ENCODE results near the gene RFTN1.
A peak's percentile ranks its signal among the peaks of the same experiment; 100 is the strongest.

RFTN1 gene

GRCh38 chr3:16512435-16513140 lies 911 bp downstream of the RFTN1 start:
- Histone ChIP-seq H3K36me3 (ENCODE audit: control insufficient read depth, insufficient read depth, low read length) (no peaks in the 10 kb centered on the region), H3K4me3 (ENCODE audit: low read depth, low read length) (peak overlapping the region; percentile 76), H3K4me1 (ENCODE audit: control insufficient read depth, insufficient read depth, low read length) (peaks cover 21% of the 10 kb centered on the region), H3K27me3 (ENCODE audit: control insufficient read depth, insufficient read depth, low read length) (peaks cover 65% of the 10 kb centered on the region), H3K9me3 (ENCODE audit: control insufficient read depth, insufficient read depth, low read depth, low read length) (no peaks in the 10 kb centered on the region), H3K9ac (ENCODE audit: low read length) (peak overlapping the region; percentile 49), H3K27ac (ENCODE audit: low read depth, low read length) (no peak overlapping the region)

- Histone ChIP-seq H3K4me1 (ENCODE audit: control insufficient read depth, insufficient read depth, low read length) (peaks cover 15% of the 10 kb centered on the region), H3K9ac (ENCODE audit: low read length) (no peak overlapping the region), H3K36me3 (ENCODE audit: control insufficient read depth, insufficient read depth, low read length) (no peaks in the 10 kb centered on the region)
Observed at GRCh38 chr3:16511681-16512434, 1.6 kb downstream of the RFTN1 start.

GRCh38 chr3:16510620-16511319 lies 2.7 kb downstream of the RFTN1 start:
- Histone ChIP-seq H3K9ac (ENCODE audit: low read length) (no peak overlapping the region), H3K27ac (ENCODE audit: low read depth, low read length) (no peak overlapping the region), H3K36me3 (ENCODE audit: control insufficient read depth, insufficient read depth, low read length) (no peaks in the 10 kb centered on the region), H3K4me1 (ENCODE audit: control insufficient read depth, insufficient read depth, low read length) (peaks cover 11% of the 10 kb centered on the region), H3K27me3 (ENCODE audit: control insufficient read depth, insufficient read depth, low read length) (peaks cover 59% of the 10 kb centered on the region), H3K9me3 (ENCODE audit: control insufficient read depth, insufficient read depth, low read depth, low read length) (no peaks in the 10 kb centered on the region), H3K4me3 (ENCODE audit: low read depth, low read length) (no peak overlapping the region)

More at GRCh38 chr3:16511681-16512434, 1.6 kb downstream of the RFTN1 start:
- Histone ChIP-seq H3K27ac (ENCODE audit: low read depth, low read length) (no peak overlapping the region), H3K27me3 (ENCODE audit: control insufficient read depth, insufficient read depth, low read length) (peaks cover 65% of the 10 kb centered on the region), H3K9me3 (ENCODE audit: control insufficient read depth, insufficient read depth, low read depth, low read length) (no peaks in the 10 kb centered on the region), H3K4me3 (ENCODE audit: low read depth, low read length) (peak overlapping the region; percentile 76; the same call in 1 of the 2 replicates)

GRCh38 chr3:16509721-16510619 lies 3.5 kb downstream of the RFTN1 start:
- no peak overlapping the region for H3K4me3 ChIP-seq (ENCODE audit: low read depth, low read length)
- no peaks in the 10 kb centered on the region for H3K36me3 ChIP-seq (ENCODE audit: control insufficient read depth, insufficient read depth, low read length)
- no peak overlapping the region for H3K27ac ChIP-seq (ENCODE audit: low read depth, low read length)
- H3K4me1 ChIP-seq (ENCODE audit: control insufficient read depth, insufficient read depth, low read length): peaks cover 11% of the 10 kb centered on the region
- H3K27me3 ChIP-seq (ENCODE audit: control insufficient read depth, insufficient read depth, low read length): peaks cover 51% of the 10 kb centered on the region
- H3K9me3 ChIP-seq (ENCODE audit: control insufficient read depth, insufficient read depth, low read depth, low read length): no peaks in the 10 kb centered on the region
- H3K9ac ChIP-seq (ENCODE audit: low read length): no peak overlapping the region

- Histone ChIP-seq H3K27me3 (ENCODE audit: control insufficient read depth, insufficient read depth, low read length) (peaks cover 45% of the 10 kb centered on the region), H3K9me3 (ENCODE audit: control insufficient read depth, insufficient read depth, low read depth, low read length) (no peaks in the 10 kb centered on the region), H3K9ac (ENCODE audit: low read length) (no peak overlapping the region), H3K4me1 (ENCODE audit: control insufficient read depth, insufficient read depth, low read length) (peaks cover 8% of the 10 kb centered on the region), H3K27ac (ENCODE audit: low read depth, low read length) (no peak overlapping the region), H3K36me3 (ENCODE audit: control insufficient read depth, insufficient read depth, low read length) (no peaks in the 10 kb centered on the region), H3K4me3 (ENCODE audit: low read depth, low read length) (no peak overlapping the region)
Observed at GRCh38 chr3:16508591-16508995, 4.9 kb downstream of the RFTN1 start.

- no peaks in the 10 kb centered on the region for H3K9me3 ChIP-seq (ENCODE audit: control insufficient read depth, insufficient read depth, low read depth, low read length)
- H3K4me1 ChIP-seq (ENCODE audit: control insufficient read depth, insufficient read depth, low read length): peaks cover 8% of the 10 kb centered on the region
- peaks cover 41% of the 10 kb centered on the region for H3K27me3 ChIP-seq (ENCODE audit: control insufficient read depth, insufficient read depth, low read length)
- H3K27ac ChIP-seq (ENCODE audit: low read depth, low read length): no peak overlapping the region
- H3K36me3 ChIP-seq (ENCODE audit: control insufficient read depth, insufficient read depth, low read length): no peaks in the 10 kb centered on the region
- H3K4me3 ChIP-seq (ENCODE audit: low read depth, low read length): no peak overlapping the region
- no peak overlapping the region for H3K9ac ChIP-seq (ENCODE audit: low read length)
Observed at GRCh38 chr3:16508243-16508578, 5.3 kb downstream of the RFTN1 start.

- Histone ChIP-seq H3K9ac (ENCODE audit: low read length) (no peak overlapping the region), H3K27ac (ENCODE audit: low read depth, low read length) (no peak overlapping the region), H3K4me3 (ENCODE audit: low read depth, low read length) (no peak overlapping the region), H3K9me3 (ENCODE audit: control insufficient read depth, insufficient read depth, low read depth, low read length) (no peaks in the 10 kb centered on the region), H3K4me1 (ENCODE audit: control insufficient read depth, insufficient read depth, low read length) (peaks cover 8% of the 10 kb centered on the region), H3K36me3 (ENCODE audit: control insufficient read depth, insufficient read depth, low read length) (no peaks in the 10 kb centered on the region), H3K27me3 (ENCODE audit: control insufficient read depth, insufficient read depth, low read length) (peaks cover 36% of the 10 kb centered on the region)
Observed at GRCh38 chr3:16507578-16508242, 5.8 kb downstream of the RFTN1 start.

GRCh38 chr3:16506884-16507577 lies 6.5 kb downstream of the RFTN1 start:
- H3K9ac ChIP-seq (ENCODE audit: low read length): no peak overlapping the region
- no peaks in the 10 kb centered on the region for H3K9me3 ChIP-seq (ENCODE audit: control insufficient read depth, insufficient read depth, low read depth, low read length)
- peaks cover 30% of the 10 kb centered on the region for H3K27me3 ChIP-seq (ENCODE audit: control insufficient read depth, insufficient read depth, low read length)
- peaks cover 2% of the 10 kb centered on the region for H3K4me1 ChIP-seq (ENCODE audit: control insufficient read depth, insufficient read depth, low read length)
- no peak overlapping the region for H3K27ac ChIP-seq (ENCODE audit: low read depth, low read length)
- H3K4me3 ChIP-seq (ENCODE audit: low read depth, low read length): no peak overlapping the region
- no peaks in the 10 kb centered on the region for H3K36me3 ChIP-seq (ENCODE audit: control insufficient read depth, insufficient read depth, low read length)

- Histone ChIP-seq H3K9ac (ENCODE audit: low read length) (no peak overlapping the region), H3K9me3 (ENCODE audit: control insufficient read depth, insufficient read depth, low read depth, low read length) (no peaks in the 10 kb centered on the region), H3K27ac (ENCODE audit: low read depth, low read length) (no peak overlapping the region), H3K4me1 (ENCODE audit: control insufficient read depth, insufficient read depth, low read length) (no peaks in the 10 kb centered on the region; the same call in 1 of the 2 replicates), H3K27me3 (ENCODE audit: control insufficient read depth, insufficient read depth, low read length) (peaks cover 24% of the 10 kb centered on the region), H3K4me3 (ENCODE audit: low read depth, low read length) (no peak overlapping the region), H3K36me3 (ENCODE audit: control insufficient read depth, insufficient read depth, low read length) (no peaks in the 10 kb centered on the region)
Observed at GRCh38 chr3:16506451-16506850, 7.0 kb downstream of the RFTN1 start.

GRCh38 chr3:16504692-16505091 lies 8.8 kb downstream of the RFTN1 start:
- Histone ChIP-seq H3K27ac (ENCODE audit: low read depth, low read length) (no peak overlapping the region), H3K4me3 (ENCODE audit: low read depth, low read length) (no peak overlapping the region), H3K27me3 (ENCODE audit: control insufficient read depth, insufficient read depth, low read length) (peaks cover 10% of the 10 kb centered on the region; the same call in 1 of the 2 replicates), H3K9me3 (ENCODE audit: control insufficient read depth, insufficient read depth, low read depth, low read length) (no peaks in the 10 kb centered on the region), H3K4me1 (ENCODE audit: control insufficient read depth, insufficient read depth, low read length) (no peaks in the 10 kb centered on the region; the same call in 1 of the 2 replicates), H3K36me3 (ENCODE audit: control insufficient read depth, insufficient read depth, low read length) (no peaks in the 10 kb centered on the region), H3K9ac (ENCODE audit: low read length) (no peak overlapping the region)

Data from HUES6 (cell line).